Body of pancreas (tissue), 4 donors: ENCODE data around the gene ATP5IF1. TPM values are rescaled to one million over a fixed set of nuclear protein-coding genes. Genes with fewer than 3 reads are reported as not detected.
A peak's percentile ranks its signal among the peaks of the same experiment; 100 is the strongest.

Source experiments
- ATAC-seq: fragments of 150-250 bp; one replicate; pipeline ENCODE4 v1.9.1; 2016
- DNase-seq, 4 donors: peaks; one replicate each; pipeline ENCODE4 v3.0.0-alpha.2; 2019
- H3K27ac ChIP-seq, 4 donors: fragments of 200-600 bp; sonication (generic); 1 replicate in 3 of 4; 2 replicates in 1 of 4; pipeline versions ENCODE4 v1.5.1 to v1.6.1; 2016 to 2019; ENCODE audit warnings: mild to moderate bottlenecking in 1 of 4, mixed read lengths in 1 of 4, moderate library complexity in 1 of 4
- H3K27me3 ChIP-seq, 2 donors: fragments of 200-600 bp; sonication (generic); one replicate each; pipeline ENCODE4 v1.6.0; 2016; ENCODE audit warnings: mild to moderate bottlenecking in 1 of 2
- H3K36me3 ChIP-seq, 2 donors: fragments of 200-600 bp; sonication (generic); replicated peaks in 1 of 2; 2 replicates each; pipeline ENCODE4 v1.5.1; 2016; ENCODE audit warnings: low read depth in 2 of 2; ENCODE audit not compliant: insufficient read depth in 1 of 2
- H3K4me1 ChIP-seq: fragments of 200-600 bp; sonication (generic); one replicate; pipeline ENCODE4 v1.6.0; 2016
- H3K4me3 ChIP-seq, 2 donors: fragments of 200-600 bp; sonication (generic); 1 replicate in 1 of 2; 2 replicates in 1 of 2; pipeline ENCODE4 v1.5.1; 2016 to 2019
- H3K9me3 ChIP-seq, 3 donors: fragments of 200-600 bp; sonication (generic); 1 replicate in 2 of 3; 2 replicates in 1 of 3; pipeline ENCODE4 v1.5.1; 2016
- CTCF ChIP-seq, 7 experiments: fragments of 450-650 bp in 4 of 7; fragments of 200-600 bp in 3 of 7; sonication (generic) in 3 of 7; IDR thresholded peaks; one replicate each; pipeline ENCODE4 v1.5.1; 2016 to 2019; ENCODE audit warnings: antibody characterized with exemption in 7 of 7
- POLR2A ChIP-seq, 3 donors: fragments of 450-650 bp; IDR thresholded peaks; one replicate each; pipeline ENCODE4 v1.6.1; 2016; ENCODE audit warnings: antibody characterized with exemption in 3 of 3, mild to moderate bottlenecking in 2 of 3
- WGBS, 2 donors: methylation state at CpG; one replicate each; pipeline ENCODE4 v1.1.5; 2017; 5-methylcytosine and 5-hydroxymethylcytosine counted together
- intact Hi-C: fragments of 100-400 bp; cut with DNase I; formaldehyde crosslinking; loops from one replicate; pipeline ENCODE4 v1.15.1; 2023
- total RNA-seq, 2 donors: library from RNA; depleted of rRNA; stranded (reverse); fragments of >200 nt; gene quantifications; one replicate each; pipeline ENCODE4 v1.1.0, GENCODE V29; 2016

Gene ATP5IF1
- total RNA-seq, 2 donors from 2014 or later, result 62.0 to 93.4 TPM

DNA sequence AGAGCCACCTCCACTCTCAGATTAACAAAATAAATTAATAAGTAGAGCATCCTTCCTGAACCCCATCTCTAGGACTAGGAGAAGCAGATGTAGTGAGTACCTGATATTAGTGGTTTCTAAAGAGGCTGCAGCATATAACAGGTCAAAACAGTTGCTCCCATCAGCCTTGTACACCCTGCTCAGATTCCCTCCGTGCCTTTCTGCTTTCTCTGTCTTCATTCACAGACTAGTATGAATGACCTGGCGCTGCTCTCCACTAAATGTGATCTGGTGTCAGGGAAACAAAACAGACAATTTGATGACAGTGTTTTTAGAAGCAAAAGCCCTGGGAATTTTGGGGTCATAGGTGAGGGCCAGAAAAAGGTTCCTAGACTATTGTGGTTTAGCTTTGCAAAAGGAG is 31.7 kb downstream of the ATP5IF1 start:
- H3K4me3 ChIP-seq, result no peak overlapping the region
- 70 to 76% methylated on average over 2 of the region's 2 CpGs for WGBS, 2 donors
- intact Hi-C loops, result no loop called here
- DNase-seq (no peak), ATAC-seq (no peak)
- H3K4me1 ChIP-seq, result peaks cover 66% of the 10 kb centered on the region
- peak overlapping the region in 3 of 4 donors; percentile 31 to 67 (median 51) for H3K27ac ChIP-seq
- no peaks in the 10 kb centered on the region for H3K27me3 ChIP-seq
- peaks cover 0 to 2% of the 10 kb centered on the region in 2 donors for H3K36me3 ChIP-seq
- H3K9me3 ChIP-seq, result no peaks in the 10 kb centered on the region
- TF ChIP-seq CTCF (IDR thresholded peaks at IDR 0.05), result no peak

DNA sequence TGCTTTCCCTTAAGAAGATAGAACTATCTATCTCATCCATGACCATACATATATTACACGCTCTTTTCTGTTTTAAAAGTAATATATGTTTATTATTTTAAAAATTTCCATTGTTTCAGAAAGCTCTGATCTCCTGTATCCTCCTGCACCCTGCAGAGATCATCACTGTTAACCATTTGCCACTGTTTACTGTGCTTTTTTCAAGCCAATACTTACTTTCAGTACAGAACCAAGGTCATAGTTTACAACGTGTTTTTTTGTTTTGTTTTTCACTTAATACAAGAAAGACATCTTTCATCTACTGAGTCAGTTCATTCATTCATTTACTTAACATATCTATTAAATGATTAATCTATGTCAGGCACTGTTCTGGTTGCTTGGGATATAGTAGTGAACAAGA is 33.6 kb downstream of the ATP5IF1 start:
- intact Hi-C loops, result no loop called here

DNA sequence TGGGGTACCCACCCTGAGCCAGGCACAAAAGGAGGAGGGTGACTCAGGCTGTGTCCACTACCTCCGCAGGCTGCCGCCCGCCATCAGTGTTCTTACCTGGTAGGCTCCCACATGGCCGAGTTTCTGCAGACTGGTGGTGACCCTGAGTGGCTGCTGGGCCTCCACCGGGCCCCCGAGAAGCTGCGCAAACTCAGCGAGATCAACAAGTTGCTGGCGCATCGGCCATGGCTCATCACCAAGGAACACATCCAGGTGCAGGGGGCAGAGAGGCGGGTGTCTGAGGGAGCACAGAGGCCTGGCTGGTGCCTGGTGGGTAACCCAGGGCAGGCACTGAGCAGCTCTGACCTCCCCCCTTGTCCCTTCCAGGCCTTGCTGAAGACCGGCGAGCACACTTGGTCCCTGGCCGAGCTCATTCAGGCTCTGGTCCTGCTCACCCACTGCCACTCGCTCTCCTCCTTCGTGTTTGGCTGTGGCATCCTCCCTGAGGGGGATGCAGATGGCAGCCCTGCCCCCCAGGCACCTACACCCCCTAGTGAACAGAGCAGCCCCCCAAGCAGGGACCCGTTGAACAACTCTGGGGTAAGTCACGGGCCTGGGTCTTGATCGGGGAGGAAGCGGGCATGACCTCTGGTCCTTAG is 36.4 kb downstream of the ATP5IF1 start:
- no peak for TF ChIP-seq POLR2A (IDR thresholded peaks at IDR 0.05)
- TF ChIP-seq CTCF (IDR thresholded peaks at IDR 0.05), result no peak
- H3K4me1 ChIP-seq, result peaks cover 23% of the 10 kb centered on the region
- 90 to 92% methylated on average over 10 to 19 of the region's 20 CpGs for WGBS, 2 donors
- DNase-seq (no peak), ATAC-seq (no peak)
- H3K9me3 ChIP-seq, result no peaks in the 10 kb centered on the region
- intact Hi-C loops, result no loop called here
- H3K36me3 ChIP-seq, result peaks cover 0 to 15% of the 10 kb centered on the region in 2 donors
- no peaks in the 10 kb centered on the region for H3K27me3 ChIP-seq
- no peak overlapping the region for H3K4me3 ChIP-seq
- H3K27ac ChIP-seq, result no peak overlapping the region

More for the DNA sequence above, 33.6 kb downstream of the ATP5IF1 start:
- TF ChIP-seq CTCF (IDR thresholded peaks at IDR 0.05) (no peak), POLR2A (IDR thresholded peaks at IDR 0.05) (no peak)
- H3K4me3 ChIP-seq, result no peak overlapping the region
- H3K36me3 ChIP-seq, result peaks cover 0 to 11% of the 10 kb centered on the region in 2 donors
- 36 to 39% methylated on average over 2 of the region's 2 CpGs for WGBS, 2 donors
- peak overlapping the region in 2 of 4 donors; percentile 27 to 49 for H3K27ac ChIP-seq
- peaks cover 49% of the 10 kb centered on the region for H3K4me1 ChIP-seq
- ATAC-seq, result no peak
- no peaks in the 10 kb centered on the region for H3K9me3 ChIP-seq
- no peaks in the 10 kb centered on the region for H3K27me3 ChIP-seq
- no peak for DNase-seq

DNA sequence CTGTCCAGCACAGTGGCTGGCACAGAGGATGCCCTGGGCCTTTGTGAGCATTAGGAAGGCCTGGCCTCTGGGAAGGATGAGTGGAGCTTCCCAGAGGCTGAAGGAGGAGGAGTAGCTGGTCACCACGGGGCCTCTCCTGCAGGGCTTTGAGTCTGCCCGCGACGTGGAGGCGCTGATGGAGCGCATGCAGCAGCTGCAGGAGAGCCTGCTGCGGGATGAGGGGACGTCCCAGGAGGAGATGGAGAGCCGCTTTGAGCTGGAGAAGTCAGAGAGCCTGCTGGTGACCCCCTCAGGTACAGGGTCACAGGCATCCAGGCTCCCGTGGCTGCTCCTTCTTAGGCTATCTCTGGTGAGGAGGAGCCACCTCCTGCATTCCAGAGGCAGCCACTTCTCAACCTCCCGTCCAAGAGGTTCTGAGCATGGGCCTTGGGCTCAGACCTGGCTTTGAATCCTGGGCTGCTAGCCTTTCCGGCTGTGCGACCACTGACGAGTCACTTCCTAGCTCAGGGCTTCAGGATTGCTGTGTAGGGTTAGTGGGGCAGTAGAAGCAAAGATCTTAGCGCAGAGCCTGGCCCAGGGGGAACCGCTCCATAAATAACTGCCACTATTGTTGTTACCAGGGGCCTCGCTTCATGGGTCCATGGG is 37.4 kb downstream of the ATP5IF1 start:
- Histone ChIP-seq H3K36me3 (peaks cover 0 to 19% of the 10 kb centered on the region in 2 donors), H3K27me3 (no peaks in the 10 kb centered on the region), H3K4me1 (peaks cover 13% of the 10 kb centered on the region), H3K27ac (no peak overlapping the region), H3K9me3 (no peaks in the 10 kb centered on the region), H3K4me3 (no peak overlapping the region)
- TF ChIP-seq CTCF (IDR thresholded peaks at IDR 0.05) (no peak), POLR2A (IDR thresholded peaks at IDR 0.05) (no peak)
- 88 to 92% methylated on average over 16 to 17 of the region's 17 CpGs for WGBS, 2 donors
- intact Hi-C loops, result no loop called here
- no peak for ATAC-seq
- DNase-seq, result no peak
